Panc1 (cell line): ENCODE data around the gene MBD3L4.

Experiments
- CTCF ChIP-seq: fragments of 450-650 bp; IDR thresholded peaks from 2 replicates; pipeline ENCODE4 v1.5.1; 2017; ENCODE audit warnings: mild to moderate bottlenecking
- POLR2AphosphoS5 ChIP-seq: IDR thresholded peaks from 2 replicates; pipeline ENCODE4 v1.6.1; 2012; ENCODE audit warnings: mild to moderate bottlenecking, low read depth, low read length, moderate library complexity

- TF ChIP-seq POLR2AphosphoS5 (no peak), CTCF (no peak)
These were observed 33.8 kb downstream of the MBD3L4 start for GRCh38 chr19:7006135-7006704.
